SJCRH30 (cell line): ENCODE data around the gene CYP2W1. TPM values are rescaled to one million over a fixed set of nuclear protein-coding genes. Genes with fewer than 3 reads are reported as not detected.

Experiments used
- DNase-seq, 2 experiments: peaks; one replicate each; pipeline ENCODE4 v3.0.0-alpha.2; 2015 to 2020
- H3K27ac ChIP-seq: fragments of 250-450 bp; sonication (Bioruptor Pico); 2 replicates; pipeline ENCODE4 v1.5.1; 2020; ENCODE audit warnings: mild to moderate bottlenecking, moderate library complexity
- H3K27me3 ChIP-seq: fragments of 250-450 bp; sonication (Bioruptor Pico); 2 replicates; pipeline ENCODE4 v1.5.1; 2020; ENCODE audit warnings: mild to moderate bottlenecking, moderate library complexity
- H3K36me3 ChIP-seq: fragments of 250-450 bp; sonication (Bioruptor Pico); 2 replicates; pipeline ENCODE4 v1.5.1; 2020; ENCODE audit warnings: mild to moderate bottlenecking, moderate library complexity
- H3K4me1 ChIP-seq: fragments of 250-450 bp; sonication (Bioruptor Pico); 2 replicates; pipeline ENCODE4 v1.5.1; 2020; ENCODE audit warnings: mild to moderate bottlenecking, moderate library complexity
- H3K4me3 ChIP-seq: fragments of 250-450 bp; sonication (Bioruptor Pico); 2 replicates; pipeline ENCODE4 v1.5.1; 2020; ENCODE audit warnings: mild to moderate bottlenecking, moderate library complexity
- H3K9me3 ChIP-seq: fragments of 250-450 bp; sonication (Bioruptor Pico); replicated peaks from 2 replicates; pipeline ENCODE4 v1.5.1; 2020; ENCODE audit warnings: mild to moderate bottlenecking, moderate library complexity
- total RNA-seq: library from RNA; depleted of rRNA; stranded (reverse); fragments of >200 nt; shearing (Covaris generic); gene quantifications from 2 replicates; pipeline ENCODE4 v1.2.3, GENCODE V29; 2014

CYP2W1 gene
- total RNA-seq, 1 experiment from 2014 or later: not detected

GRCh38 chr7:945556-946255 lies 37.3 kb upstream of the CYP2W1 start:
- Histone ChIP-seq H3K9me3 (no peaks in the 10 kb centered on the region), H3K4me3 (no peak overlapping the region), H3K27me3 (no peaks in the 10 kb centered on the region), H3K27ac (no peak overlapping the region), H3K4me1 (no peaks in the 10 kb centered on the region), H3K36me3 (no peaks in the 10 kb centered on the region)
- no peak for DNase-seq

- Histone ChIP-seq H3K9me3 (no peaks in the 10 kb centered on the region), H3K27ac (no peak overlapping the region), H3K4me3 (no peak overlapping the region), H3K27me3 (no peaks in the 10 kb centered on the region), H3K4me1 (no peaks in the 10 kb centered on the region), H3K36me3 (no peaks in the 10 kb centered on the region)
- no peak for DNase-seq
Observed at GRCh38 chr7:946256-946996, 36.6 kb upstream of the CYP2W1 start.

- Histone ChIP-seq H3K36me3 (no peaks in the 10 kb centered on the region), H3K27me3 (no peaks in the 10 kb centered on the region), H3K27ac (no peak overlapping the region), H3K4me3 (no peak overlapping the region), H3K4me1 (no peaks in the 10 kb centered on the region), H3K9me3 (no peaks in the 10 kb centered on the region)
- no peak for DNase-seq
Observed at GRCh38 chr7:947391-948210, 35.4 kb upstream of the CYP2W1 start.

- Histone ChIP-seq H3K4me1 (no peaks in the 10 kb centered on the region), H3K36me3 (no peaks in the 10 kb centered on the region), H3K4me3 (no peak overlapping the region), H3K27me3 (no peaks in the 10 kb centered on the region), H3K27ac (no peak overlapping the region), H3K9me3 (no peaks in the 10 kb centered on the region)
- no peak for DNase-seq
Observed at GRCh38 chr7:949021-949934, 33.7 kb upstream of the CYP2W1 start.

- DNase-seq: no peak
- Histone ChIP-seq H3K9me3 (no peaks in the 10 kb centered on the region), H3K4me1 (no peaks in the 10 kb centered on the region), H3K27ac (no peak overlapping the region), H3K27me3 (no peaks in the 10 kb centered on the region), H3K36me3 (no peaks in the 10 kb centered on the region), H3K4me3 (no peak overlapping the region)
Observed at GRCh38 chr7:951881-952547, 31.0 kb upstream of the CYP2W1 start.

GRCh38 chr7:952548-953441 lies 30.2 kb upstream of the CYP2W1 start:
- Histone ChIP-seq H3K9me3 (no peaks in the 10 kb centered on the region), H3K4me1 (no peaks in the 10 kb centered on the region), H3K4me3 (no peak overlapping the region), H3K27ac (no peak overlapping the region), H3K27me3 (no peaks in the 10 kb centered on the region), H3K36me3 (no peaks in the 10 kb centered on the region)
- no peak for DNase-seq

GRCh38 chr7:953547-954327 lies 29.2 kb upstream of the CYP2W1 start:
- DNase-seq: no peak

GRCh38 chr7:954330-955238 lies 28.4 kb upstream of the CYP2W1 start, which contains the start of gene ADAP1:
TSS of gene ADAP1 (minus strand) at chr7:954680. CDS start at chr7:954477, 203 bp downstream.
- no peaks in the 10 kb centered on the region for H3K36me3 ChIP-seq
- H3K4me1 ChIP-seq: no peaks in the 10 kb centered on the region
- H3K4me3 ChIP-seq: no peak within 1 kb of the TSS
- no peaks in the 10 kb centered on the region for H3K27me3 ChIP-seq
- no peaks in the 10 kb centered on the region for H3K9me3 ChIP-seq
- no peak for DNase-seq
- H3K27ac ChIP-seq: no peak within 1 kb of the TSS

More at GRCh38 chr7:953547-954327, 29.2 kb upstream of the CYP2W1 start:
- Histone ChIP-seq H3K36me3 (no peaks in the 10 kb centered on the region), H3K4me1 (no peaks in the 10 kb centered on the region), H3K9me3 (no peaks in the 10 kb centered on the region), H3K27ac (no peak overlapping the region), H3K27me3 (no peaks in the 10 kb centered on the region), H3K4me3 (no peak overlapping the region)

- H3K27ac ChIP-seq: no peak overlapping the region
- no peaks in the 10 kb centered on the region for H3K9me3 ChIP-seq
- no peaks in the 10 kb centered on the region for H3K27me3 ChIP-seq
- no peak overlapping the region for H3K4me3 ChIP-seq
- H3K36me3 ChIP-seq: no peaks in the 10 kb centered on the region
- no peaks in the 10 kb centered on the region for H3K4me1 ChIP-seq
- no peak for DNase-seq
Observed at GRCh38 chr7:956031-956430, 26.9 kb upstream of the CYP2W1 start.

- no peaks in the 10 kb centered on the region for H3K27me3 ChIP-seq
Observed at GRCh38 chr7:957418-958220, 25.4 kb upstream of the CYP2W1 start.

More at GRCh38 chr7:957418-958220, 25.4 kb upstream of the CYP2W1 start:
- no peak for DNase-seq
- Histone ChIP-seq H3K27ac (no peak overlapping the region), H3K4me1 (no peaks in the 10 kb centered on the region), H3K9me3 (no peaks in the 10 kb centered on the region), H3K4me3 (no peak overlapping the region), H3K36me3 (no peaks in the 10 kb centered on the region)
